Right lobe of liver (tissue), 4 donors: Measurements from ENCODE around the gene TRAP1.

ENCODE experiments used
- POLR2A ChIP-seq: fragments of 450-650 bp; IDR thresholded peaks from one replicate; pipeline ENCODE4 v1.6.1; 2017; ENCODE audit warnings: antibody characterized with exemption, mild to moderate bottlenecking
- TF ChIP-seq, protein P1 (sequence below), 4 donors: fragments of 200-600 bp in 3 of 4; fragments of 450-650 bp in 1 of 4; IDR thresholded peaks; one replicate each; pipeline versions ENCODE4 v1.5.1 to v1.8.0; 2016 to 2022; ENCODE audit warnings: antibody characterized with exemption in 4 of 4, mild to moderate bottlenecking in 2 of 4
- donor health status: DM: no; HTN: no; CAD: no.
- donor health status: DM: no; HTN: no; CAD: no.
- donor health status: DM: no; HTN: yes; CAD: no.

DNA sequence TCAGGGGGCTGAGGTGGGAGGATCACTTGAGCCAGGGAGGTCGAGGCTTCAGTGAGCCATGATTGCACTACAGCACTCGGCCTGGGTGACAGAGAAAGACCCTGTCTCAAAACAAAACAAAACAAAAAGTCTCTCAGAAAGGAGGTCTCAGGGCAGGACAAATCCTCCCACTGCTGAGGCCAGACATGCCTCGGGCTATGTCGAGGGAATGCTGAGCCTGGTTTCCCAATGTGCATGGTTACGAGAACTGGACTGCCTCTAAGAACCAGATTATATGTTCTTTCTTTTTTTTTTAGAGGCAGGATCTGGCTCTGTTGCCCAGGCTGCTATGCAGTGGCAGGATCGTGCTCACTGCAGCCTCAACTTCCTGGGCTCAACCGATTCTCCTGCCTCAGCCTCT, 27.6 kb downstream of the TRAP1 start:
- TF ChIP-seq, protein P1, sequence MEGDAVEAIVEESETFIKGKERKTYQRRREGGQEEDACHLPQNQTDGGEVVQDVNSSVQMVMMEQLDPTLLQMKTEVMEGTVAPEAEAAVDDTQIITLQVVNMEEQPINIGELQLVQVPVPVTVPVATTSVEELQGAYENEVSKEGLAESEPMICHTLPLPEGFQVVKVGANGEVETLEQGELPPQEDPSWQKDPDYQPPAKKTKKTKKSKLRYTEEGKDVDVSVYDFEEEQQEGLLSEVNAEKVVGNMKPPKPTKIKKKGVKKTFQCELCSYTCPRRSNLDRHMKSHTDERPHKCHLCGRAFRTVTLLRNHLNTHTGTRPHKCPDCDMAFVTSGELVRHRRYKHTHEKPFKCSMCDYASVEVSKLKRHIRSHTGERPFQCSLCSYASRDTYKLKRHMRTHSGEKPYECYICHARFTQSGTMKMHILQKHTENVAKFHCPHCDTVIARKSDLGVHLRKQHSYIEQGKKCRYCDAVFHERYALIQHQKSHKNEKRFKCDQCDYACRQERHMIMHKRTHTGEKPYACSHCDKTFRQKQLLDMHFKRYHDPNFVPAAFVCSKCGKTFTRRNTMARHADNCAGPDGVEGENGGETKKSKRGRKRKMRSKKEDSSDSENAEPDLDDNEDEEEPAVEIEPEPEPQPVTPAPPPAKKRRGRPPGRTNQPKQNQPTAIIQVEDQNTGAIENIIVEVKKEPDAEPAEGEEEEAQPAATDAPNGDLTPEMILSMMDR (IDR thresholded peaks at IDR 0.05), result no peak
- no peak for TF ChIP-seq POLR2A
